GM20000 (cell line): Measurements from ENCODE around the gene TTLL12.

Experiments
- DNase-seq: peaks from one replicate; pipeline ENCODE4 v3.0.0; 2012; ENCODE audit warnings: low spot score
- CTCF ChIP-seq: IDR thresholded peaks from 2 replicates; pipeline ENCODE4 v1.5.1; 2012; ENCODE audit warnings: mild to moderate bottlenecking, control low read depth; ENCODE audit errors: extremely low read depth, missing control alignments

The TTLL12 gene

GRCh38 chr22:43186272-43187170, at the start of gene TTLL12:
Gene TTLL12, minus strand, starts transcription at chr22:43187134. Its CDS starts 65 bp downstream, at chr22:43187069.
- DNase-seq = peak; percentile 95
- TF ChIP-seq CTCF = no peak

- TF ChIP-seq CTCF = no peak
- no peak for DNase-seq
These were observed 48.8 kb upstream of the TTLL12 start for GRCh38 chr22:43235445-43236409.

GRCh38 chr22:43234264-43234988, 47.5 kb upstream of the TTLL12 start:
- TF ChIP-seq CTCF = no peak
- DNase-seq = no peak

- TF ChIP-seq CTCF = no peak
- no peak for DNase-seq
These were observed 46.6 kb upstream of the TTLL12 start for GRCh38 chr22:43233529-43233928.

- DNase-seq = no peak
- TF ChIP-seq CTCF = no peak
These were observed 45.5 kb upstream of the TTLL12 start for GRCh38 chr22:43232445-43232844.

GRCh38 chr22:43231724-43232034, 44.7 kb upstream of the TTLL12 start:
- TF ChIP-seq CTCF = no peak
- DNase-seq = no peak
